Measurements from ENCODE around the gene HOXA10. TPM values are rescaled to one million over a fixed set of nuclear protein-coding genes. Genes with fewer than 3 reads are reported as not detected.

HOXA10 gene
- total RNA-seq, 2 experiments from 2014 or later: not detected

GRCh38 chr7:27194002-27194352 lies 19.9 kb upstream of the HOXA10 start:
- Histone ChIP-seq H3K4me1 (ENCODE audit: insufficient read depth, low read length) (peaks cover 47% of the 10 kb centered on the region), H3K36me3 (ENCODE audit: insufficient read depth, low read length) (no peaks in the 10 kb centered on the region), H3K27ac (ENCODE audit: low read depth in 1 of 2, low read length in 2 of 2) (no peak overlapping the region), H3K4me3 (ENCODE audit: low read length) (no peak overlapping the region), H3K27me3 (ENCODE audit: control insufficient read depth in 1 of 2, insufficient read depth in 2 of 2, low read length in 2 of 2) (peaks cover 89 to 96% of the 10 kb centered on the region in 2 experiments), H3K9me3 (ENCODE audit: control insufficient read depth in 1 of 2, insufficient read depth in 1 of 2, low read length in 2 of 2) (peaks cover 0 to 29% of the 10 kb centered on the region in 2 experiments)
- POLR2A ChIA-PET: interaction anchor here (0.6 kb wide), 1 partner anchor 62 kb away, joined by 3 read pairs; no protein-coding TSS in a partner anchor
- no peak for TF ChIP-seq CTCF (IDR thresholded peaks at IDR 0.05)
- intact Hi-C loops (cut with DNase I, micrococcal nuclease): loop anchor here in 1 of 2 experiments (2.0 to 10.0 kb wide), 4 partner anchors 381 to 991 kb away; partner anchors contain the start of genes HIBADH, JAZF1 and TAX1BP1
- peaks cover 49% of the 10 kb centered on the region for H3K4me1 Mint-ChIP-seq (ENCODE audit: low read depth)
- ATAC-seq (ENCODE audit: poor library complexity) (no peak), DNase-seq (no peak)
- no peaks in the 10 kb centered on the region for H3K36me3 Mint-ChIP-seq (ENCODE audit: low read depth)
- CTCF ChIA-PET: interaction anchor here (1.2 kb wide), 1 partner anchor 43 kb away, joined by 3 read pairs; no protein-coding TSS in a partner anchor
- peaks cover 99% of the 10 kb centered on the region for H3K27me3 Mint-ChIP-seq
- H3K4me3 Mint-ChIP-seq: no peak overlapping the region
- H3K9me3 Mint-ChIP-seq: no peaks in the 10 kb centered on the region
- no peak overlapping the region for H3K27ac Mint-ChIP-seq

GRCh38 chr7:27193335-27194001 lies 19.3 kb upstream of the HOXA10 start:
- POLR2A ChIA-PET: interaction anchor here (0.6 to 1.5 kb wide), 2 partner anchors 31 to 62 kb away, joined by 3 to 5 read pairs; no protein-coding TSS in a partner anchor
- DNase-seq (no peak), ATAC-seq (ENCODE audit: poor library complexity) (no peak)
- H3K9me3 ChIP-seq (ENCODE audit: control insufficient read depth in 1 of 2, insufficient read depth in 1 of 2, low read length in 2 of 2): peaks cover 0 to 29% of the 10 kb centered on the region in 2 experiments
- peaks cover 47% of the 10 kb centered on the region for H3K4me1 ChIP-seq (ENCODE audit: insufficient read depth, low read length)
- H3K36me3 ChIP-seq (ENCODE audit: insufficient read depth, low read length): no peaks in the 10 kb centered on the region
- peaks cover 89 to 96% of the 10 kb centered on the region in 2 experiments for H3K27me3 ChIP-seq (ENCODE audit: control insufficient read depth in 1 of 2, insufficient read depth in 2 of 2, low read length in 2 of 2)
- H3K4me3 ChIP-seq (ENCODE audit: low read length): no peak overlapping the region
- Mint-ChIP-seq H3K9me3 (no peaks in the 10 kb centered on the region), H3K4me3 (peak overlapping the region; percentile 44), H3K36me3 (ENCODE audit: low read depth) (no peaks in the 10 kb centered on the region), H3K27ac (no peak overlapping the region), H3K4me1 (ENCODE audit: low read depth) (peaks cover 50% of the 10 kb centered on the region), H3K27me3 (peaks cover 99% of the 10 kb centered on the region)
- no peak overlapping the region for H3K27ac ChIP-seq (ENCODE audit: low read depth in 1 of 2, low read length in 2 of 2)
- intact Hi-C loops (cut with DNase I, micrococcal nuclease): loop anchor here in 1 of 2 experiments (2.0 to 10.0 kb wide), 4 partner anchors 381 to 991 kb away; partner anchors contain the start of genes HIBADH, JAZF1 and TAX1BP1
- TF ChIP-seq CTCF (IDR thresholded peaks at IDR 0.05): no peak
- CTCF ChIA-PET: interaction anchor here (1.4 kb wide), 1 partner anchor 25 kb away, joined by 3 read pairs; no protein-coding TSS in a partner anchor

- Mint-ChIP-seq H3K4me1 (ENCODE audit: low read depth) (peaks cover 51% of the 10 kb centered on the region), H3K4me3 (peak overlapping the region; percentile 76), H3K36me3 (ENCODE audit: low read depth) (no peaks in the 10 kb centered on the region), H3K27ac (no peak overlapping the region), H3K27me3 (peaks cover 99% of the 10 kb centered on the region), H3K9me3 (no peaks in the 10 kb centered on the region)
- peak overlapping the region; percentile 18 for H3K4me3 ChIP-seq (ENCODE audit: low read length)
- DNase-seq (peak in 2 of 14 experiments; percentile 57 to 59), ATAC-seq (ENCODE audit: poor library complexity) (peak; percentile 33)
- peaks cover 0 to 32% of the 10 kb centered on the region in 2 experiments for H3K9me3 ChIP-seq (ENCODE audit: control insufficient read depth in 1 of 2, insufficient read depth in 1 of 2, low read length in 2 of 2)
- intact Hi-C loops (cut with DNase I, micrococcal nuclease): loop anchor here (1.0 to 10.0 kb wide), 4 partner anchors 472 to 992 kb away; partner anchors contain the start of genes HIBADH (in 1 of the 2), JAZF1 (in 1 of the 2) and TAX1BP1 (in 1 of the 2)
- no peak overlapping the region for H3K27ac ChIP-seq (ENCODE audit: low read depth in 1 of 2, low read length in 2 of 2)
- no peaks in the 10 kb centered on the region for H3K36me3 ChIP-seq (ENCODE audit: insufficient read depth, low read length)
- ChIA-PET POLR2A (interaction anchor here (0.5 to 1.5 kb wide), 5 partner anchors 10 to 419 kb away, joined by 3 to 5 read pairs (median 4); no protein-coding TSS in a partner anchor), CTCF (interaction anchor here (0.8 to 1.5 kb wide), 3 partner anchors 13 to 42 kb away, joined by 3 to 9 read pairs (median 3); no protein-coding TSS in a partner anchor)
- peaks cover 89 to 96% of the 10 kb centered on the region in 2 experiments for H3K27me3 ChIP-seq (ENCODE audit: control insufficient read depth in 1 of 2, insufficient read depth in 2 of 2, low read length in 2 of 2)
- peaks cover 49% of the 10 kb centered on the region for H3K4me1 ChIP-seq (ENCODE audit: insufficient read depth, low read length)
- TF ChIP-seq CTCF (IDR thresholded peaks at IDR 0.05): no peak
Observed at GRCh38 chr7:27192546-27193334, 18.6 kb upstream of the HOXA10 start.
